Activated naive CD4-positive, alpha-beta T cell treated with anti-CD3 and anti-CD28 coated beads, Interleukin-2, amount 10 ng/mL, durations not matched to agents 7 days and 5 days (primary cell): Measurements from ENCODE around the gene RAB3B.

Experiments
- CTCF ChIA-PET: fragments of 350-600 bp; sonication (Branson Sonifier 250); formaldehyde crosslinking; loops from one replicate; lab custom pipeline; 2021; ENCODE audit warnings: antibody characterized with exemption; lab: Charles Lee
- DNase-seq: peaks from one replicate; pipeline ENCODE4 v3.0.0-alpha.2; 2020
- H3K27ac Mint-ChIP-seq: one replicate; pipeline ENCODE4 v1.8.0; 2021; ENCODE audit warnings: mild to moderate bottlenecking, moderate library complexity, mixed read lengths
- H3K27me3 Mint-ChIP-seq: one replicate; pipeline ENCODE4 v1.8.0; 2021; ENCODE audit warnings: mild to moderate bottlenecking, mixed read lengths
- H3K36me3 Mint-ChIP-seq: one replicate; pipeline ENCODE4 v1.8.0; 2021; ENCODE audit warnings: mixed read lengths
- H3K4me1 Mint-ChIP-seq: one replicate; pipeline ENCODE4 v1.8.0; 2021; ENCODE audit warnings: mixed read lengths
- H3K4me3 Mint-ChIP-seq: one replicate; pipeline ENCODE4 v1.8.0; 2021; ENCODE audit warnings: mild to moderate bottlenecking, moderate library complexity, mixed read lengths
- H3K9me3 Mint-ChIP-seq: one replicate; pipeline ENCODE4 v1.8.0; 2021; ENCODE audit warnings: mixed read lengths

Gene RAB3B

GRCh38 chr1:51956528-51957509 lies 33.7 kb downstream of the RAB3B start:
- Mint-ChIP-seq H3K36me3 (no peaks in the 10 kb centered on the region), H3K4me3 (no peak overlapping the region), H3K4me1 (peaks cover 7% of the 10 kb centered on the region), H3K27me3 (peaks cover 12% of the 10 kb centered on the region), H3K9me3 (no peaks in the 10 kb centered on the region), H3K27ac (no peak overlapping the region)
- CTCF ChIA-PET = interaction anchor here (1.0 kb wide), 1 partner anchor 10 kb away, joined by 3 read pairs; no protein-coding TSS in a partner anchor
- DNase-seq = no peak

- CTCF ChIA-PET = interaction anchor here (1.0 kb wide), 1 partner anchor 9 kb away, joined by 3 read pairs; no protein-coding TSS in a partner anchor
- Mint-ChIP-seq H3K4me3 (no peak overlapping the region), H3K36me3 (no peaks in the 10 kb centered on the region), H3K27ac (no peak overlapping the region), H3K4me1 (peaks cover 7% of the 10 kb centered on the region), H3K9me3 (no peaks in the 10 kb centered on the region), H3K27me3 (peaks cover 12% of the 10 kb centered on the region)
- DNase-seq = no peak
Measured at GRCh38 chr1:51955797-51956527, 34.5 kb downstream of the RAB3B start.

DNA sequence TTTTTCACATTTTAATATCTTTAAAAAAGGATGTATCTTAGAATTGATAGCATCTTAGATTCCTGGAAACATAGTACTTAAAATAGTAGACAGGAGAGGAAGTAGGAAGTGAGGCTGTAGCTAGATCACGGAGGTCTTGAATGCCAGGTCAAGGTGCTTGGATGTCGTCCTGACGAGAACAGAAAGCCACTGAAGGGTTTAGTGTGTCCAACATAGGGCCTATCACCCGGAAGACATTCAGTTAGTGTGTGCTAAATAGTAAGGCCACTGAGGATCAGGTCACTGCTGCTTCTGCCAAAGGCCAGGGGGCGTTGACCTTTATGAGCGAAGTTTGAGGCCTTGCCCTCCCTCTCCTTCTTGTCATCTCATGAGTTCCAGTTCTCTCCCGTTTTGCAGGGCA lies 35.7 kb downstream of the RAB3B start:
- CTCF ChIA-PET = interaction anchor here (0.6 kb wide), 1 partner anchor 24 kb away, joined by 3 read pairs; no protein-coding TSS in a partner anchor
- H3K9me3 Mint-ChIP-seq = no peaks in the 10 kb centered on the region
- no peak overlapping the region for H3K27ac Mint-ChIP-seq
- peaks cover 7% of the 10 kb centered on the region for H3K4me1 Mint-ChIP-seq
- DNase-seq = no peak
- no peaks in the 10 kb centered on the region for H3K36me3 Mint-ChIP-seq
- H3K4me3 Mint-ChIP-seq = no peak overlapping the region
- H3K27me3 Mint-ChIP-seq = peaks cover 9% of the 10 kb centered on the region

- no peak for DNase-seq
- Mint-ChIP-seq H3K36me3 (no peaks in the 10 kb centered on the region), H3K9me3 (no peaks in the 10 kb centered on the region), H3K27me3 (peaks cover 14% of the 10 kb centered on the region), H3K27ac (no peak overlapping the region), H3K4me3 (no peak overlapping the region), H3K4me1 (peaks cover 7% of the 10 kb centered on the region)
- CTCF ChIA-PET = no interaction called here
Measured at GRCh38 chr1:51953079-51953478, 37.4 kb downstream of the RAB3B start.

GRCh38 chr1:51952638-51953037 lies 37.9 kb downstream of the RAB3B start:
- no peak overlapping the region for H3K27ac Mint-ChIP-seq
- no peaks in the 10 kb centered on the region for H3K9me3 Mint-ChIP-seq
- CTCF ChIA-PET = no interaction called here
- peaks cover 14% of the 10 kb centered on the region for H3K27me3 Mint-ChIP-seq
- no peak overlapping the region for H3K4me3 Mint-ChIP-seq
- no peaks in the 10 kb centered on the region for H3K36me3 Mint-ChIP-seq
- peaks cover 7% of the 10 kb centered on the region for H3K4me1 Mint-ChIP-seq
- no peak for DNase-seq

GRCh38 chr1:51950701-51951100 lies 39.8 kb downstream of the RAB3B start:
- DNase-seq = no peak
- CTCF ChIA-PET = interaction anchor here (1.2 kb wide), 1 partner anchor 27 kb away, joined by 4 read pairs; no protein-coding TSS in a partner anchor
- peaks cover 7% of the 10 kb centered on the region for H3K4me1 Mint-ChIP-seq
- no peak overlapping the region for H3K4me3 Mint-ChIP-seq
- H3K27me3 Mint-ChIP-seq = peaks cover 14% of the 10 kb centered on the region
- no peaks in the 10 kb centered on the region for H3K9me3 Mint-ChIP-seq
- H3K36me3 Mint-ChIP-seq = no peaks in the 10 kb centered on the region
- H3K27ac Mint-ChIP-seq = no peak overlapping the region

GRCh38 chr1:51949014-51949702 lies 41.3 kb downstream of the RAB3B start:
- H3K9me3 Mint-ChIP-seq = no peaks in the 10 kb centered on the region
- H3K27me3 Mint-ChIP-seq = peaks cover 14% of the 10 kb centered on the region
- H3K4me3 Mint-ChIP-seq = no peak overlapping the region
- no peak for DNase-seq
- CTCF ChIA-PET = no interaction called here
- H3K4me1 Mint-ChIP-seq = no peaks in the 10 kb centered on the region
- no peak overlapping the region for H3K27ac Mint-ChIP-seq
- H3K36me3 Mint-ChIP-seq = no peaks in the 10 kb centered on the region

- Mint-ChIP-seq H3K27ac (no peak overlapping the region), H3K27me3 (peaks cover 14% of the 10 kb centered on the region), H3K9me3 (no peaks in the 10 kb centered on the region), H3K4me3 (no peak overlapping the region), H3K4me1 (no peaks in the 10 kb centered on the region), H3K36me3 (no peaks in the 10 kb centered on the region)
- CTCF ChIA-PET = no interaction called here
- DNase-seq = no peak
Measured at GRCh38 chr1:51948491-51948915, 42.0 kb downstream of the RAB3B start.

- Mint-ChIP-seq H3K27me3 (peaks cover 14% of the 10 kb centered on the region), H3K4me1 (no peaks in the 10 kb centered on the region), H3K4me3 (no peak overlapping the region), H3K9me3 (peaks cover 7% of the 10 kb centered on the region), H3K27ac (no peak overlapping the region), H3K36me3 (no peaks in the 10 kb centered on the region)
- CTCF ChIA-PET = no interaction called here
- no peak for DNase-seq
Measured at GRCh38 chr1:51946300-51946699, 44.2 kb downstream of the RAB3B start.

DNA sequence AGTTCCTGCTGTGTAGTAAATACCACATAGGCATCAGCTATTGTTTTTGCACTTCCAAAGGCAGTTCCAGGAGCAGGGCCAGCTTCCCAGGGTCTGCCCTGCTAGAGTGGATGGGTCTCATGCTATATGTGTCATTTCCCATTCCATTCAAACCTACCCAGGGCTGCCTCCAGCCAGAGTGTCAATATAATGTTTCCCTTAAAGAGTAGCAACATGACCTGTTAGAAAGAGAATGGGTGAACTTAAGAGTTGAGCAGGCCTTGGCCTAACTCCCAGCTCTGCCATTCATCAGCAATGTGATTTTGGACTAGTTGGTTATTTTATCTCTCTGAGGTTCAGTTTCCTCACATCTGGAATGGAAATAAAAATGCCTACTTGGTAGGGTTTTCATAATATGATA lies 44.9 kb downstream of the RAB3B start:
- Mint-ChIP-seq H3K27ac (no peak overlapping the region), H3K4me3 (no peak overlapping the region), H3K27me3 (peaks cover 12% of the 10 kb centered on the region), H3K9me3 (peaks cover 11% of the 10 kb centered on the region), H3K4me1 (no peaks in the 10 kb centered on the region), H3K36me3 (no peaks in the 10 kb centered on the region)
- DNase-seq = no peak
- CTCF ChIA-PET = no interaction called here

- Mint-ChIP-seq H3K36me3 (no peaks in the 10 kb centered on the region), H3K4me1 (no peaks in the 10 kb centered on the region), H3K9me3 (peaks cover 11% of the 10 kb centered on the region), H3K27ac (no peak overlapping the region), H3K27me3 (peaks cover 4% of the 10 kb centered on the region), H3K4me3 (no peak overlapping the region)
- DNase-seq = no peak
- CTCF ChIA-PET = no interaction called here
Measured at GRCh38 chr1:51942281-51942680, 48.2 kb downstream of the RAB3B start.

DNA sequence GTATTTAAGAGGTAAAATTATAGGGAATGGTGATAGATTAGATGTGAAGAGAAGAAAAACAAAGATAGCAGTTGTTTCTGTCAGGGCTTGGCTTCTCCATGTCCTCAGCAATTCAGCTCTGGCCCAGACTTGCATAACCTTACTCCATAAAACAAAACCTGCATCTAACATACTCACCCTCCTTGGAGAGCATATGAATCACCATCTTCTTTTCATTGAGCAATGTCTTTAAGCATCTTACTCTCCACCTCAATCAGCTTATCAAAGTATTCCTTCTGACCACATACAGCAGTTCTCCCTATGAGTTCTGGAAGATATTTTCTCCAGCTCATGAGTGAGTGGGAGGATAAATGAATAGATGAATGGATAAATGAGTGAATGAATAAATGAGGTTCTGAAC lies 49.0 kb downstream of the RAB3B start:
- H3K27ac Mint-ChIP-seq = no peak overlapping the region
- CTCF ChIA-PET = interaction anchor here (1.1 kb wide), 1 partner anchor 16 kb away, joined by 3 read pairs; no protein-coding TSS in a partner anchor
- H3K4me3 Mint-ChIP-seq = no peak overlapping the region
- H3K9me3 Mint-ChIP-seq = peaks cover 11% of the 10 kb centered on the region
- no peak for DNase-seq
- no peaks in the 10 kb centered on the region for H3K36me3 Mint-ChIP-seq
- H3K27me3 Mint-ChIP-seq = peaks cover 4% of the 10 kb centered on the region
- H3K4me1 Mint-ChIP-seq = no peaks in the 10 kb centered on the region

DNA sequence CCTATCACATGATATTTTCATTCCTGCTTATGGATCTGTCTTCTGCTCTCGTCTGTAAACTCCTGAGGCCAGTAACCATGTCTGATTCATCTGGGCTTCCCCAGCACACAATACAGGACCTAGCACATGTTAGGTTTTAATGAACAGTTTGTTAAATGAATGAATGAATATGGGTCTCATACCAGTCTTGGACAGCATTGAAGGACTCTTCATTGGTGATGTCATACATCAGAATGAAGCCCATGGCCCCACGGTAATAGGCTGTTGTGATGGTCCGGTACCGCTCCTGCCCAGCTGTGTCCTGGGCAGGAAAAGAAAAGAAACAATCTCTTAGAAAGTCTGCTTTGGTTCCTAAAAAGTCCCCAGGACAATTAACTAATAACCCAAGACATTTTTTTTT lies 53.4 kb downstream of the RAB3B start:
- Mint-ChIP-seq H3K4me3 (no peak overlapping the region), H3K4me1 (no peaks in the 10 kb centered on the region), H3K27me3 (peaks cover 17% of the 10 kb centered on the region), H3K9me3 (peaks cover 11% of the 10 kb centered on the region), H3K27ac (no peak overlapping the region), H3K36me3 (no peaks in the 10 kb centered on the region)
- no peak for DNase-seq
- CTCF ChIA-PET = no interaction called here

GRCh38 chr1:51936531-51936930 lies 54.0 kb downstream of the RAB3B start:
- Mint-ChIP-seq H3K27ac (no peak overlapping the region), H3K4me3 (no peak overlapping the region), H3K9me3 (peaks cover 6% of the 10 kb centered on the region), H3K27me3 (peaks cover 15% of the 10 kb centered on the region), H3K4me1 (no peaks in the 10 kb centered on the region), H3K36me3 (no peaks in the 10 kb centered on the region)
- DNase-seq = no peak
- CTCF ChIA-PET = interaction anchor here (1.4 kb wide), 1 partner anchor 40 kb away, joined by 3 read pairs; no protein-coding TSS in a partner anchor
